HG02884 (cell line): ENCODE results near the gene GUCA1A.
"Not testable (repeated sequence)": the region's sequence is repeated elsewhere in the genome, so short reads cannot be mapped to it uniquely, and the experiment has no call there.

Experiments used
- ATAC-seq: cut with Tn5 transposase; IDR thresholded peaks from one replicate; pipeline ENCODE4 v1.9.1; 2021; ENCODE audit warnings: mild to moderate bottlenecking, moderate library complexity; ENCODE audit not compliant: unreplicated experiment

The GUCA1A gene

GRCh38 chr6:42142118-42142835 is 30.9 kb upstream of the GUCA1A start, which contains the start of gene C6orf132:
C6orf132 (minus strand) TSS chr6:42142620; CDS start chr6:42142444, 176 bp downstream.
- ATAC-seq: no peak

- no peak for ATAC-seq
Observed at GRCh38 chr6:42147138-42147562, 26.0 kb upstream of the GUCA1A start.

- no peak for ATAC-seq
Observed at GRCh38 chr6:42148058-42148457, 25.1 kb upstream of the GUCA1A start.

- ATAC-seq: no peak
Observed at GRCh38 chr6:42150254-42150653, 22.9 kb upstream of the GUCA1A start.

GRCh38 chr6:42152024-42152423 is 21.1 kb upstream of the GUCA1A start:
- ATAC-seq: no peak

- not testable (repeated sequence) for ATAC-seq
Observed at GRCh38 chr6:42152528-42153213, 20.5 kb upstream of the GUCA1A start.

GRCh38 chr6:42153921-42154320 is 19.2 kb upstream of the GUCA1A start:
- no peak for ATAC-seq

- no peak for ATAC-seq
Observed at GRCh38 chr6:42154461-42155209, 18.5 kb upstream of the GUCA1A start.

- no peak for ATAC-seq
Observed at GRCh38 chr6:42155293-42155692, 17.9 kb upstream of the GUCA1A start.

- ATAC-seq: no peak
Observed at GRCh38 chr6:42156638-42157037, 16.5 kb upstream of the GUCA1A start.

GRCh38 chr6:42158011-42158410 is 15.2 kb upstream of the GUCA1A start:
- ATAC-seq: no peak

GRCh38 chr6:42158631-42159030 is 14.5 kb upstream of the GUCA1A start:
- no peak for ATAC-seq

- ATAC-seq: no peak
Observed at GRCh38 chr6:42159431-42160024, 13.6 kb upstream of the GUCA1A start.

GRCh38 chr6:42162384-42162783 is 10.8 kb upstream of the GUCA1A start:
- no peak for ATAC-seq

- no peak for ATAC-seq
Observed at GRCh38 chr6:42162812-42163211, 10.4 kb upstream of the GUCA1A start.

GRCh38 chr6:42163981-42164380 is 9.2 kb upstream of the GUCA1A start:
- no peak for ATAC-seq

- ATAC-seq: no peak
Observed at GRCh38 chr6:42165016-42165415, 8.1 kb upstream of the GUCA1A start.

- no peak for ATAC-seq
Observed at GRCh38 chr6:42166444-42167141, 6.6 kb upstream of the GUCA1A start.

- ATAC-seq: no peak
Observed at GRCh38 chr6:42168650-42169049, 4.5 kb upstream of the GUCA1A start.

GRCh38 chr6:42169780-42170179 is 3.4 kb upstream of the GUCA1A start:
- not testable (repeated sequence) for ATAC-seq
